Measurements from ENCODE around the gene CFAP221. TPM values are rescaled to one million over a fixed set of nuclear protein-coding genes. Genes with fewer than 3 reads are reported as not detected.
"Not testable (repeated sequence)": the region's sequence is repeated elsewhere in the genome, so short reads cannot be mapped to it uniquely, and the experiment has no call there.

The CFAP221 gene
- total RNA-seq, 1 donor from 2014 or later, result 1.8 TPM

GRCh38 chr2:119616421-119616820, 72.2 kb downstream of the CFAP221 start:
- H3K4me3 ChIP-seq (ENCODE audit: low read depth, low read length), result no peak overlapping the region
- H3K27me3 ChIP-seq (ENCODE audit: control insufficient read depth, insufficient read depth, low read length), result no peaks in the 10 kb centered on the region
- TF ChIP-seq CTCF (IDR thresholded peaks at IDR 0.05; ENCODE audit: insufficient read depth, low read length, poor library complexity, severe bottlenecking), result no peak
- DNase-seq (ENCODE audit: low read depth), result no peak
- H3K36me3 ChIP-seq (ENCODE audit: control insufficient read depth, insufficient read depth, low read length), result no peaks in the 10 kb centered on the region

GRCh38 chr2:119617455-119617854, 73.2 kb downstream of the CFAP221 start:
- TF ChIP-seq CTCF (IDR thresholded peaks at IDR 0.05; ENCODE audit: insufficient read depth, low read length, poor library complexity, severe bottlenecking), result no peak
- no peaks in the 10 kb centered on the region for H3K36me3 ChIP-seq (ENCODE audit: control insufficient read depth, insufficient read depth, low read length)
- no peak overlapping the region for H3K4me3 ChIP-seq (ENCODE audit: low read depth, low read length)

GRCh38 chr2:119618725-119619124, 74.5 kb downstream of the CFAP221 start:
- not testable (repeated sequence) for H3K27me3 ChIP-seq (ENCODE audit: control insufficient read depth, insufficient read depth, low read length); H3K36me3 ChIP-seq (ENCODE audit: control insufficient read depth, insufficient read depth, low read length); DNase-seq (ENCODE audit: low read depth); H3K4me3 ChIP-seq (ENCODE audit: low read depth, low read length)

More at GRCh38 chr2:119617455-119617854, 73.2 kb downstream of the CFAP221 start:
- DNase-seq (ENCODE audit: low read depth), result no peak
- no peaks in the 10 kb centered on the region for H3K27me3 ChIP-seq (ENCODE audit: control insufficient read depth, insufficient read depth, low read length)

GRCh38 chr2:119625226-119625625, 81.0 kb downstream of the CFAP221 start:
- no peak overlapping the region for H3K4me3 ChIP-seq (ENCODE audit: low read depth, low read length)
- no peak for DNase-seq (ENCODE audit: low read depth)
- H3K36me3 ChIP-seq (ENCODE audit: control insufficient read depth, insufficient read depth, low read length), result no peaks in the 10 kb centered on the region
- no peaks in the 10 kb centered on the region for H3K27me3 ChIP-seq (ENCODE audit: control insufficient read depth, insufficient read depth, low read length)
- no peak for TF ChIP-seq CTCF (IDR thresholded peaks at IDR 0.05; ENCODE audit: insufficient read depth, low read length, poor library complexity, severe bottlenecking)

GRCh38 chr2:119629323-119629825, 85.1 kb downstream of the CFAP221 start:
- Histone ChIP-seq H3K4me3 (ENCODE audit: low read depth, low read length) (no peak overlapping the region), H3K27me3 (ENCODE audit: control insufficient read depth, insufficient read depth, low read length) (no peaks in the 10 kb centered on the region), H3K36me3 (ENCODE audit: control insufficient read depth, insufficient read depth, low read length) (no peaks in the 10 kb centered on the region)
- DNase-seq (ENCODE audit: low read depth), result no peak
- TF ChIP-seq CTCF (IDR thresholded peaks at IDR 0.05; ENCODE audit: insufficient read depth, low read length, poor library complexity, severe bottlenecking), result no peak

- H3K27me3 ChIP-seq (ENCODE audit: control insufficient read depth, insufficient read depth, low read length), result no peaks in the 10 kb centered on the region
- no peak for TF ChIP-seq CTCF (IDR thresholded peaks at IDR 0.05; ENCODE audit: insufficient read depth, low read length, poor library complexity, severe bottlenecking)
- no peak for DNase-seq (ENCODE audit: low read depth)
- H3K4me3 ChIP-seq (ENCODE audit: low read depth, low read length), result no peak overlapping the region
- H3K36me3 ChIP-seq (ENCODE audit: control insufficient read depth, insufficient read depth, low read length), result no peaks in the 10 kb centered on the region
Observed at GRCh38 chr2:119630121-119630520, 85.9 kb downstream of the CFAP221 start.

Data from kidney epithelial cell (primary cell).